SKM-1 treated with dmso at 0.1 percent for 144 hours (cell line): ENCODE results near the gene STRBP.

ENCODE experiments used
- DNase-seq: peaks from one replicate; lab custom pipeline; 2025; ENCODE audit not compliant: unreplicated experiment; lab: John Stamatoyannopoulos, UW

Gene STRBP

GRCh38 chr9:123135430-123135829 lies 133.0 kb downstream of the STRBP start:
- no peak for DNase-seq

- no peak for DNase-seq
These were observed 135.7 kb downstream of the STRBP start for GRCh38 chr9:123132696-123133095.

GRCh38 chr9:123131993-123132392 lies 136.4 kb downstream of the STRBP start:
- no peak for DNase-seq

GRCh38 chr9:123131258-123131657 lies 137.1 kb downstream of the STRBP start:
- no peak for DNase-seq

GRCh38 chr9:123129423-123129822 lies 139.0 kb downstream of the STRBP start:
- DNase-seq = peak; percentile 26

- no peak for DNase-seq
These were observed 139.8 kb downstream of the STRBP start for GRCh38 chr9:123128591-123128990.

- DNase-seq = no peak
These were observed 140.8 kb downstream of the STRBP start for GRCh38 chr9:123127512-123128075.

GRCh38 chr9:123121457-123121856 lies 146.9 kb downstream of the STRBP start:
- DNase-seq = no peak

- DNase-seq = no peak
These were observed 147.4 kb downstream of the STRBP start for GRCh38 chr9:123120953-123121352.

- DNase-seq = no peak
These were observed 148.3 kb downstream of the STRBP start for GRCh38 chr9:123120131-123120530.

GRCh38 chr9:123119566-123119965 lies 148.8 kb downstream of the STRBP start:
- no peak for DNase-seq

- no peak for DNase-seq
These were observed 152.3 kb downstream of the STRBP start for GRCh38 chr9:123116036-123116435.

- no peak for DNase-seq
These were observed 153.1 kb downstream of the STRBP start for GRCh38 chr9:123115146-123115913.

GRCh38 chr9:123113185-123113584 lies 155.2 kb downstream of the STRBP start:
- no peak for DNase-seq

- no peak for DNase-seq
These were observed 156.1 kb downstream of the STRBP start for GRCh38 chr9:123112015-123112975.

GRCh38 chr9:123111427-123112014 lies 156.9 kb downstream of the STRBP start:
- DNase-seq = no peak

- DNase-seq = no peak
These were observed 158.7 kb downstream of the STRBP start for GRCh38 chr9:123109540-123110279.

GRCh38 chr9:123108976-123109375 lies 159.4 kb downstream of the STRBP start:
- no peak for DNase-seq

GRCh38 chr9:123107639-123108285 lies 160.6 kb downstream of the STRBP start:
- DNase-seq = no peak

- no peak for DNase-seq
These were observed 162.9 kb downstream of the STRBP start for GRCh38 chr9:123105490-123105889.
